Muscle of arm (tissue), 12 donors: ENCODE results near the gene PSMD6. TPM values are rescaled to one million over a fixed set of nuclear protein-coding genes. Genes with fewer than 3 reads are reported as not detected.

Source experiments
- DNase-seq: peaks from one replicate; pipeline ENCODE4 v3.0.0-alpha.2; 2013
- polyA plus RNA-seq, 12 donors: library from polyadenylated mRNA; unstranded; fragments of 120-200 nt; gene quantifications; one replicate each; pipeline ENCODE4 v1.2.1, GENCODE V29; 2013; ENCODE audit not compliant: insufficient read length in 12 of 12

PSMD6 gene
- polyA plus RNA-seq, 12 donors: 74.3 to 127 (median 92.4) TPM; not detected in 1

- no peak for DNase-seq
Measured at GRCh38 chr3:64048631-64049061, 25.4 kb upstream of the PSMD6 start.

GRCh38 chr3:64047787-64048186 lies 24.5 kb upstream of the PSMD6 start:
- no peak for DNase-seq

DNA sequence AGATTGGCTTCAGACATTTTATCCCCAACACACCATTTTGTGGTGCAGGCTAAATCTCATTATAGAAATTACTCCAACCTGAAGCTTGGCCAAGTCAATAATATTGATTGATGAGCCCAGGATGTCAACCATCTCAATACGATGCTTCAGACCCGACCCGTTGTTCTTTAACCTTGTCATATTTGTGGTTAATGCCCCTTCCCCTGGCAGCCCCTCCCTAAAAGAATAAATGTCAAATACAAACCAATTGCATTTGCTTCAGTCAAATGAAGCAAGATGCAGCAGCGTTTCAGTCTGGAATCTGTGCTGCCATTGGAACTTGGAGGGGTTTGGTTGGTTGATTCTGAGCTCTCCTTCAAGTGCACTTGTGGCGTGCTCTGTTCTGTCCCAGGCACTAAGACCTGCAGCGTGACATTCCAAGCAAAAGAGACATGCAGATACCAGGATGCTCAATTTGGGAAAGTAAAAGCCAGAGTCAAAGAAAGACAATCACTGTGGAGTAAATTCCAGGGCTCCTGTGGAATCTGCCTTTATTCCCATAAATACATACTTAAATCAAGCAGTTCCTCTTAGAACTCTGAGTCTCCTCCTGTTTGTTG lies 23.8 kb upstream of the PSMD6 start:
- no peak for DNase-seq

DNA sequence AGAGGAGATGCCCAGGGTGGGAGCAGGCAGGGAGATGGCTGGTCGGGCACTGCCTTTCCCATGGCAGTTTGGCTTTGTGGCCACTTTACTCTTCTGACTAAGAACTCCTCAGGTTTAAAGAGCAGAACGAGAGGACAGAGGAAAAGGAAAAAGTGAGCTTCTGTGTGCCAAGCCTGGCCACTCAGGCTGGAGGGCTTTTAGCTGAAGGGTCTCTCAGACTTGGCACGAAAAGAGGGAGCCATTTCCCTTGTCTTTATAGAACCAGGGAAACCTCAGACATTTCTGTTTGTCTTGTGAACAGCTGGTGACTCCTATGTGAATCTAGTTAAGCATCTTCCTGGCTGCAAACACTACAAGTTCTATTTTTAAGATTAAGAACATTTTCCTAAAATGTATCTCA lies 23.3 kb upstream of the PSMD6 start:
- no peak for DNase-seq

DNA sequence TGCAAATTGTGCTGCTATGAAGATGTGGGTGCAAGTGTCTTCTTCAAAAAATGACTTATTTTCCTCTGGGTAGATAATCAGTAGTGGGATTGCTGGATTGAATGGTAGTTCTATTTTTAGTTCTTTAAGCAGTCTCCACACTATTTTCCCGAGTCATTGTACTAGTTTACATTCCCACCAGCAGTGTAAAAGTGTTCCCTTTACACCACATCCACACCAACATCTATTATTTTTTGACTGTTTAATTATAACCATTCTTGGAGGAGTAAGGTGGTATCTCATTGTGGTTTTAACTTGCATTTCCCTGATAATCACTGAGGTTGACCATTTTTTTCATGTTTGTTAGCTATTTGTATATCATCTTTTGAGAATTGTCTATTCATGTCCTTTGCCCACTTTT lies 19.7 kb upstream of the PSMD6 start:
- DNase-seq: no peak

GRCh38 chr3:64039981-64040733 lies 16.9 kb upstream of the PSMD6 start:
- no peak for DNase-seq

GRCh38 chr3:64039332-64039731 lies 16.0 kb upstream of the PSMD6 start:
- peak; percentile 39 for DNase-seq

DNA sequence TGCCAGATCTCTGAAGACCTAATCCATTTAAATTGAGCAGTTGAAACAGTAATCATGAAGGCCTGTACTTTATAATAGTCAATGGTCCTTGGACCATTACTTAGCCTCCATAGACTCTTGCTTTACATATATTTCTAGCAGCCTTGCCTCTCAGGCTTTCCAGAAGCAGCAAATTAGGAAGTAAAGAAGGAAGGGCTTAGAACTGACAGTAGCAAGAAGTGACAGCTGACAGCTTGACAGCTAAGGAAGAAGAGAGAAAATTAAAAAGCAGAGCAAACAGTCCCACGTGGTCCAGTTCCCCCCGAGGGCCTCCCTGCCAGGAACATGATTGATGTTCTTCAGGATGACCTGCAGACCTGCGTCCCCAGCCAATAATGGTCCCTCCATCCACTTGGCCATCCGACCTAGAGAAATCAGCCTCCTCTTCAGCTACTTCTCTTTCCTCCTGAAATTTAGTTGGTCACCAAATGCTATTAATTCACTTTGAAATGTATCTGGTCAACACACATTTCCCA lies 15.0 kb upstream of the PSMD6 start:
- no peak for DNase-seq

- DNase-seq: no peak
Measured at GRCh38 chr3:64037084-64037483, 13.8 kb upstream of the PSMD6 start.

- no peak for DNase-seq
Measured at GRCh38 chr3:64033069-64033468, 9.8 kb upstream of the PSMD6 start.

- DNase-seq: no peak
Measured at GRCh38 chr3:64031540-64032508, 8.5 kb upstream of the PSMD6 start.

GRCh38 chr3:64030741-64031140 lies 7.4 kb upstream of the PSMD6 start:
- peak; percentile 79 for DNase-seq

- DNase-seq: no peak
Measured at GRCh38 chr3:64029287-64029686, 6.0 kb upstream of the PSMD6 start.

DNA sequence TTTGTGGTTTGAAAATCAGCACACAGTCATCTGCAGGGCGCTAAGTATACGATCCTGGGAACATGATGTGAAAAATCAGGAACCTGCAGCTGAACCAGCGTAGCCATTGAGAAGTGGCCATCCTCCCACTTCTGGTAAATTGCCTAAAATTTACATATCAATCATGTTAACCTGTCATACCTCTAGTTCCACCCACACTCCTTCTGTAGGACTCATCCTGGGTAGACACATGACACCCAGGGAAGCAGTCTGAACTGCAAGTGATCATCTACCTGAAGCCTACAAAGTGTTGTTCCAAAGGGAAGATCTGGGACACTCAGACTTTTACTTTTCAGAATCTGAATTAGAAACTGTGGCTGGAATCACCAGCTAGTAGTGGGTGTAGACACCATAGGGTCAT lies 5.5 kb upstream of the PSMD6 start:
- DNase-seq: no peak

DNA sequence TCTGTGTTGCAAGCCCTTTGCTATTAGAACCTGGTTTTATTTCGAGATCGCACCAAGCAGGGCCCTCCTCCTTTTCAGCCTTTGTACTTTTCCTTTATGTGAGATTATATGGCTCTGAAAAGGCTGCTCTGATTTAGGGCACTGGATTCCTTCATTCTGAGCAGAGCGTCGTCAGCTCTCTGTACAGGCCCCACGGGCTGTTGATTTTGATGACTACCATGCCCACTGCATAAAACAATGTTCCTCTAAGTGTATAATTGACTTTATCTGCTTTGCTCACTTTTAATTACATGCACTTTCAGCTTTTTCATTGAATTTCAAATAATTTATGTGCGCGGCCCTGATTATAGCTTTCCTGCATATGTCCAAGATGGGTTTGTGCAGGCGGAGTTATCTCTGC lies 4.4 kb upstream of the PSMD6 start:
- DNase-seq: no peak

- no peak for DNase-seq
Measured at GRCh38 chr3:64026346-64026745, 3.1 kb upstream of the PSMD6 start.

- no peak for DNase-seq
Measured at GRCh38 chr3:64023861-64024223, 548 bp upstream of the PSMD6 start.

DNA sequence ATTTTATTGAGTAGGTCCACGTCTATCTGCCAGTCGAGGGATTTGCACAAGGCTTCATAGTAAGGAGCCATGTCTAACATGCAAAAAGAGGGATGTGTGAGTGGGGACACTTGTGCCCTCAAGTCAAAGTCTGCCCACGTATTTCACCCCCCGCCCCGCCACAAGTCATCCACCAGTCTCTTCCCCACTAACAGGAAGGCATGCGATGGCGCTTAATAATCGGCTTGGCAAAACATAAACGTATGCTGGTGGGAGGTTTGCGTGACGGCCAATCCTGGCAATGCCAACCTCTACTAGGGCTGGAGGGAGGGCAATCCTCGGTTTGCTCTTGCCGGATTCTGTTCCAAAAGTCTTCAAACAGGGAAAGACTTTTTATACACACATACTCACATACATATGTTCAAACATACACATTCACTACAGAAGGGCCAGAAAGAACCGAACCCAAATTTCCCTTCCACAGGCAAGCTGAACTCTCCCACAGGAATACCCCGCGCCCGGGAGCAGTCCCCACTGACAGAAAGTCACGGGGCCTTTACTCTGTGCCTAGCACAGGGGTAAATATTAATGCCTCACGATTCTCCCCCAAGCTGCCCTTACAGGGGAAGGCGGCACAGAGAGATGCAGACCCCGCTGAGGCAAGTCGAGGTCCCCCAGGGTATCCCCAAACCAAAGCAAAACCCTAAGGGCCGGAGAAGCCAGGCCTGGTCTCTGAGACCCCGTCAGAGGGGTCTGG lies 675 bp downstream of the PSMD6 start:
- DNase-seq: no peak

DNA sequence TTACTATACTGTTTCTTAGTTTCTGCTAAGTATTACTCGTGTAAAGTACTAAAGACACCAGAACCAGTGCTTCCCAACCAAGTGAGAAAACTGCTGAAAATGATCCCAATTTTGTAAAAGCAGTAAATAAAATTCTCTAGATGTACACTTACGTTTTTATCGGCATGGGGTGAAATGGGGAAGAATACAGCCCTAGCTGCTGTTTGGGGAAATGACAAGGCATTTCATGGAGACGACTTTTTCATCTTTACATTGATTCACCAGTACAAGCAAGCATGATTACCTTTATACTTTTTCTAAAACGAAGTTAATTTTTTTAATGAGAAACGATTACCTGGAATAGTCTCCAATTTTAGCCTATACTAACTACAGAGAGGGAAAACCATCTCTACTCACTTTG lies 1.4 kb downstream of the PSMD6 start:
- DNase-seq: no peak

DNA sequence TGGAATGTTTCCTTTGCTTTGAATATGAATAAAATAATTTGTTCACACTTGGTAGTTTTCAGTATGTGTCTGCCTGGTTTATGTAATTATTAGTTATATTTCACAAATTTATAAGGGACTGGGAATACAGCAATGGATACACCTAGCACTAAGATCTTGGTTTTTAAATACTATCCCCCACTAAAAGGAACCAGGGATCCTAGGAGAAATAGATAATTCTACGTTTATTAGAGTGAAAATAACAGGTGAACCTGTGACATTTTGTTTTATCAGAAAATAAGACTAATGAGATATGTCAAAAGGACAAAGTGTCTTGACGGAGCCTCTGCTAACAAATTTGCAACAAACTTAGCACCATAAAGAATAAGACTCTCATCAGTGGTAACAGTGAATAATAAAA lies 3.4 kb downstream of the PSMD6 start:
- DNase-seq: no peak

DNA sequence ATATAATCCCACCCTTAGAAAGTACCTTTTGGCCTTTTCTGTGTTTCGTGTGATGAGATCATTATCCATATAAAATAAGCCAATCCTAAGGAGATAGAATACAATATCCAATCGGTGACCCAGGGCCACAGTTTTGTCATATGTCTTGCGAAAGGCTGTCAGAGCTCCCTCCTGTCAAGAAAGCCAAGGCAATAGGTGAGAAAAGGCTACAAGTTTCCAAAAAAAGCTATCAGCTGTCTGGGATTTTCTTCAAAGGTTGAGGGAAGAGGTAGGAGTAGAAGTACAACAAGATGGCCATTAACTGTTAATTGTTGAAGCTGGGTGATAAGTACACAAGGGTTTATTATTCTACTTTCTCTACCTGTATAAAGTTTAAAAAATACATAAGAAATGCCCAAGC lies 4.0 kb downstream of the PSMD6 start:
- DNase-seq: no peak
